DMS 273 treated with DMSO at 0.1 percent for 48 hours (cell line): ENCODE results near the gene UPF2.
"Not testable (repeated sequence)": the region's sequence is repeated elsewhere in the genome, so short reads cannot be mapped to it uniquely, and the experiment has no call there.

Source experiments
- DNase-seq: peaks from one replicate; lab custom pipeline; 2025; lab: John Stamatoyannopoulos, UW

Gene UPF2

GRCh38 chr10:12036073-12036655, 6.4 kb downstream of the UPF2 start:
- DNase-seq = no peak

- no peak for DNase-seq
Measured at GRCh38 chr10:12031404-12031803, 11.2 kb downstream of the UPF2 start.

GRCh38 chr10:12027539-12027938, 15.1 kb downstream of the UPF2 start:
- DNase-seq = no peak

- DNase-seq = no peak
Measured at GRCh38 chr10:12025591-12025990, 17.0 kb downstream of the UPF2 start.

- no peak for DNase-seq
Measured at GRCh38 chr10:12022580-12023257, 19.9 kb downstream of the UPF2 start.

- DNase-seq = no peak
Measured at GRCh38 chr10:12020574-12020973, 22.0 kb downstream of the UPF2 start.

GRCh38 chr10:12019283-12019971, 23.2 kb downstream of the UPF2 start:
- no peak for DNase-seq

- no peak for DNase-seq
Measured at GRCh38 chr10:12018438-12019282, 23.9 kb downstream of the UPF2 start.

GRCh38 chr10:12013926-12014325, 28.7 kb downstream of the UPF2 start:
- DNase-seq = no peak

GRCh38 chr10:12013391-12013790, 29.2 kb downstream of the UPF2 start:
- not testable (repeated sequence) for DNase-seq

GRCh38 chr10:12010353-12010752, 32.3 kb downstream of the UPF2 start:
- DNase-seq = no peak

- not testable (repeated sequence) for DNase-seq
Measured at GRCh38 chr10:12008842-12009241, 33.8 kb downstream of the UPF2 start.

GRCh38 chr10:12006671-12007070, 35.9 kb downstream of the UPF2 start:
- DNase-seq = no peak

GRCh38 chr10:11993834-11994468, 48.7 kb downstream of the UPF2 start:
- DNase-seq = no peak

- DNase-seq = no peak
Measured at GRCh38 chr10:11988924-11989323, 53.7 kb downstream of the UPF2 start.

GRCh38 chr10:11986593-11987216, 55.9 kb downstream of the UPF2 start:
- DNase-seq = peak; percentile 28

GRCh38 chr10:11982253-11982652, 60.4 kb downstream of the UPF2 start:
- no peak for DNase-seq

- no peak for DNase-seq
Measured at GRCh38 chr10:11975795-11976194, 66.8 kb downstream of the UPF2 start.

GRCh38 chr10:11972523-11972922, 70.1 kb downstream of the UPF2 start:
- DNase-seq = not testable (repeated sequence)

- no peak for DNase-seq
Measured at GRCh38 chr10:11962176-11962575, 80.4 kb downstream of the UPF2 start.

- no peak for DNase-seq
Measured at GRCh38 chr10:11961771-11962170, 80.8 kb downstream of the UPF2 start.
